Activated CD4-positive, alpha-beta T cell treated with anti-CD3 and anti-CD28 coated beads, Interleukin-2, amount 50 U/mL, for 16 hours (primary cell): ENCODE data around the gene RANBP17.
"Not testable (repeated sequence)": the region's sequence is repeated elsewhere in the genome, so short reads cannot be mapped to it uniquely, and the experiment has no call there.

Source experiments
- DNase-seq: peaks from one replicate; pipeline ENCODE4 v3.0.0-alpha.2; 2020

RANBP17 gene

DNA sequence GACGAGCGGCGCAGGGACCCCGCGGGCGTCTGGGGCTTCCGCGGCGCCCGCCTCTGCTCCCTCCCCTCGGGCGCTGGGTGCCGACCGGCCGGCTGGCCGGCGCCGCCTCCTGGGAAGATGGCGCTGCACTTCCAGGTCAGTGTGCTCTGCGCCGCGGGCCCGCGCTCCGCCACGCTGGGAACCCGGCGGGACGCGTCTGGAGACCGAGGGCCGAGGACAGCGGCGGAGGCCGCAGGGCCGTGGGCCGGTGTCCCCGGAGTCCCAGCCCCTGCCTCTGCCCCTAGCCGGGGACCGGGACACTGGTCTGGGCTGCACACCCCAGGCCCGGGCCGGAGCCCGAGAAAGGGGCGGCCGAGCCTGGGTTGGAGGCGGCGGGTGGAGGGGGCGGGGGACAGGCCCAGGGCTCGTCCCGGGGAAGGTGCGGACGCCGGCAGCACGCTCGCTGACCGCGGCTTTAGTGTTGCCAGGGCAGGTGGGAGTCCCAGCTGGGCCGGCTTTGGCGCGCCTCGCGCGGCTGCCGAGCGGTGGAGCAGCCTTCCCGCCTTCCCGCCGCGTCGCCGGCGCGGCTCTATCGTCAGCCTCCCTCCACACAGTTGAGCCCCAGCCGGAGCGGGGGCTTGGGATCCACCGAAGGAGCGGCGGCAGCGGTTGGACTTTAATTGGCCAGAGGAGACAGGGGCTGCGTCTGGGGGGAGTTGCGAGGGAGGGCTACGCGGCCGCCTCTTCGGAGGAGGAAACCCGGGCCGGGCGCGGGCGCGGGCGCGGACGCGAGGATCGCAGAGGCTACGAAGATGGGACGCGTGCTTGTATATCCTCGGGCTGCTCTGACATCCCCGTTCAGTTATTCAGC, at the start of gene RANBP17:
TSS of gene RANBP17 (plus strand) at position 102 of the 850 bp plus-strand sequence.
- DNase-seq = no peak

DNA sequence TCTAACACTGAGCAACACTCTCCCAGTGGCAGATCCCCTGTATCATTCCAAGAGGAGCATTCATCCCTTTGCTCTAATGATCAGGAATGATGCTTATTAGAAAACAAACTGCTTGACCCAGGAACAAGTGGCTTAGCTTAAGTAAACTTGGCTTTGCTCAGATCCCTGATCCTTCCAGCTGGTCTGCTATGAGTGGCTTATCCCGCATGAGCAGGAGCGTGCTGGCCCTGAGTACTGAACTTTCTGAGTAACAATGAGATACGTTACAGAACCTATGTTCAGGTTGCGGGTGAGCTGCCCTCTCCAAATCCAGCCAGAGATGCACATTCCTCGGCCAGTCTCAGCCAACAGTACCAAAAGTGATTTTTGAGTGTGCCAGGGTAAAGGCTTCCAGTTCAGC, 48.6 kb upstream of the RANBP17 start:
- DNase-seq = no peak

DNA sequence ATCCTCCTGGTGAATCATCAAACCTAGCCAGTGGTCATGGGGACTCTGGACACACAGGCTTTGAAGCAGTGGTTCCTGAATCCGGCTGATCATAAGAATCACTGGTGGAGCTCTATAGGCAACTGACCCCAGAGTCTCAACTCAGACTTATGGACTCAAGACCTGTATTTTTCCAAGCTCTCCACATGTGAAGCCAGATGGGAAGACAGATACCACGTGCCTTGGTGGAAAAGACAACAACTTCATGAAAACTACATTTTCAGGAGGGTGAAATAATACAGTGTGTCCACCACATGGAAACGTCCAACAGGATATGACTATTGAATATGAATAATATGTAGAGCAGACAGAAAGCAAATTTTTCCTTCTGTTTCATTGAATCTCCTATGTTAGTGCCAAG, 44.6 kb upstream of the RANBP17 start:
- no peak for DNase-seq

DNA sequence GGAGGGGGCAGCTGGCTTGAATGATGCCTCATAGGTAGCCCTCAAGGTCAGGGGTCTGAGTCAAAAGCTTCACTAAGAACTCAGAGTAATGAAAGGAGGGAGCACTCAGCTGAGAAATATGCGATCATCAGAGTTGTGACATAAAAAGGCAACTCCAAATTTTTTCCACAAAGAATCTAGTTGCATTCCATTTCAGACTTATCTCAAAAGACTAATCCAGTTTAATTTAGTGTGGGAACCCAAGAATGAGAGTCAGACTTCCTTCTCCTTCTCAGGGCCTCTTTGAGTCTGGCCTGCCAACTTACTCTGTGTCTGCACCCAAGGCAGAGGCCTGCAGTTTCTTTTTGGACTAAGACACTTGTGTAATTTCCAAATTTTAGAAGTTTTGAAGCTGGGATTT, 43.6 kb upstream of the RANBP17 start:
- DNase-seq = no peak

DNA sequence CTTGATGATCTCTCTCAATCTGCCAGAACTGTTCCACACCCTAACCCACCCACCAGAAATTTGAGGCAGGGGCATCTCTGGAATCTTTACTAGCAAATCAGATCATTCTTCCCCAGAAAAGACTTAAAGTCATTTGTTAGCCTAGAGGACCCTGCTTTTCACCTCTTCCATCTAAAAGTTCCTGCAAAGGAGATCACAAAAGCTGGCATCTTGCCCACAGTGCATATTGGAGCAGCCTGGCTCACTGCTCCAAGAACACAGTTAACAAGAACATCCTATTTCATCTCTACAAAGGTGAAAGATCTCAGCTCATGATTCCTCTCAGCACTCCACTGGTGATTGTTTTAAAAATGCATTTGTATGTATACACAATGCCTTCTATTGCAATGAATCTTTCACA, 42.0 kb upstream of the RANBP17 start:
- DNase-seq = no peak

DNA sequence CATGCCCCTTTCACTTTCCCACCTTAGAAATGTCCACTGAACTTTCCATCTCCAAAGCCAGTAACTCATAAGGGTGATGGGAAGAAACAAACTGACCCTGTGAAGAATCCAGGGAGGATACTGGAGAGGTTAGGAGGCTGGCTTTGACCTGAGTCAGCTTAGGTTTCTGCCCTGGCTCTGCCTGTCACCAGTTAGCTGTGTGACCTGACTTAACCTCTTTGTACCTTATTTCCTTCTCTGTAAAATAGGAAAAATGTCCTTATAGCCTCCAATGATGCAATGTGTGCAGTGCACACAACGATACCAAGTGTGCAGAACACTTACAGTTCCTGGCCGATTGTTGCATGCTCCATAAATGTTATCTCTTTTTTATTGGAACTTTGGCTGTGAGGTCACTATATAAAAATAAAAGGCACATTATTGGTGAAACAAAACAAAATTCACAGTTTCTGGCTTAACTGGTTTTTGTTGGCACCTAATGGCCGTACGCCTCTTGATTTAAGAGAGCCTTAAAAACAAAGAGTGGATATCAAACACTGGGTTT, 40.5 kb upstream of the RANBP17 start:
- no peak for DNase-seq

DNA sequence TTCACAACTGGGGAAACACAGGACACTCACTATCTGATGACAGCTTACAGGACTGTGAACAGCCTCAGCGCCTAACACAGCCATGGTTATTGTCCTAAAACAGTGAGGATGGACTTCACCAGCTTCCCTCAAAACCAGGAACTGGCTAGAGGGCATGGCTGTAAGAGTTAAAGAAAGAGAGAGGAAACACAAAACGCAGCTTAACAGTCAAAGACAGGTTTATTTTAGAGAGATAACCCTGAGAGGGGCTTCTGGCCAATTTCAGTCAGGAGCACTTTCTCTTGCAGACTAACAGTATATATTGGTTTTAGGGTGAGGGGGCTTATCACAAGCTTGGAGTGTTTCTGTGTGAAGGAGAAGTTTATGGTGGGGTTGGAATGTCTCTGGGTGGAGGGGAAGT, 35.7 kb upstream of the RANBP17 start:
- no peak for DNase-seq

DNA sequence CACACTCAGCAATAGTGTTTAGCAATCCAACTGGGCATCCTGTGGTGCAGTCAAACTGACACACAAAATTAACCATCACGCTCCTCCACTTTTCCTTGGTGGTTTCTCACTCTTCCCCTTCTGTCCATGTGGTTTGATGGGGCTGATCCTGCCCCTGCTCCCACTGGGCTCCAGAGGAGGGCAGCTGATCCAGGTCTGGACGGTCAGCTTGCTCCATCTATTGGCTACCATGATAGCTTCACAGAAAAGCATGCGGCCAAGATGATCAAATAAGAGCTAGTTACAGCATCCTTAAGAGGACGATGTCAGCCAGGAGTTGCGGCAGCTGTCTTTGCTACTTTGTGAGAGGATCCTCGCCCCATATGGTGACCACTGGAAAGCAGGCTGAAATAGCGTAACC, 29.6 kb upstream of the RANBP17 start:
- DNase-seq = no peak

DNA sequence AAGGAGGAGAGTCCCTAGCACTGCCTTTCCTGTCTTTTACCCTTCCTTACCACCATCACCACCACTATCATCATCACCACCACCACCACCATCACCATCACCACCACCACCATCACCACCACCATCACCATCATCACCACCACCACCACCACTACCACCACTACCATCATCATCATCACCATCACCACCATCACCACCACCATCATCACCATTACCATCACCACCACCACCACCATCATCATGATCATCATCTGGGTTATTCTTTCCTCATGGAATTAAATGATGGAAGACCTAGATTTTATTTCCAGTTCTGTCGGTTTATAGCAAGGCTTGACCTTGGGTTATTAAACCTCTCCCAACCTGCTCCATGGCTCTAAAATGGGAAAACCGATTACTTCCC, 27.8 kb upstream of the RANBP17 start:
- not testable (repeated sequence) for DNase-seq

DNA sequence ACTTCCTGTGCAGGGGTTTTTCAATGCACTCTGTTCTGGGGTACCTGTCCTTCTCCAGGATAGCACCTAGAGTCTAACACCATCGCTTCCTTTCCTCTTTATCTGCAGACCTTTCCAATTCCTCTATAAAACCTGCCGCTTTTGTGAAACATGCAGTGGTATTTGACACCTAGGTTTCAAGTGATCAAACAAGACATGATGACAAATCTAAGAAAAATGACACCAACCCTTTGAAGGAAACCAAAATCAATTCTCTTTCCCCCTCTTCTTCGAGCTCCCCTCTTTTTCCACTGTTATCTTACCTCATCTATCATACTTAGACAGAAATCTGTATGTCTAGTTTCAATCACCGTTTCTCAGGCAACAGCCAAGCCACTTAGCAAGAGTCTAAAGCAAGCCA, 25.6 kb upstream of the RANBP17 start:
- no peak for DNase-seq

DNA sequence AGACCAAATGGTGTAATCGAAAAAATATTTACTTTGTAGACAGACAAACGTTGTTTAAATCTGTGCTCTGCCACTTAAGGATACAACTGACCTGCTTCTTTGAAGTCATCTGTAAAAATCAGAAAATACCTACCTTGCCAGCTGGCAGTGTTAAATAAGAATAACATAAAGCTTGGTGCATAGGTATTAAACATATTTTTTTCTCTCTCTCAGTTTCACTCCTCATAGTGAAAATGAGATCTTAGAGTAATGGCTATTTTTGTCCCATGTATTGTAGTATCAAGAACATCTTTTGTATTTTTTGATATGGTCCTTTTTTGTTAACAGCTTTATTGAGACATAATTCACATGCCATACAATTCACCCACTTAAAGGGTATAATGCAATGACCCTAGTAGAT, 17.9 kb upstream of the RANBP17 start:
- DNase-seq = no peak

DNA sequence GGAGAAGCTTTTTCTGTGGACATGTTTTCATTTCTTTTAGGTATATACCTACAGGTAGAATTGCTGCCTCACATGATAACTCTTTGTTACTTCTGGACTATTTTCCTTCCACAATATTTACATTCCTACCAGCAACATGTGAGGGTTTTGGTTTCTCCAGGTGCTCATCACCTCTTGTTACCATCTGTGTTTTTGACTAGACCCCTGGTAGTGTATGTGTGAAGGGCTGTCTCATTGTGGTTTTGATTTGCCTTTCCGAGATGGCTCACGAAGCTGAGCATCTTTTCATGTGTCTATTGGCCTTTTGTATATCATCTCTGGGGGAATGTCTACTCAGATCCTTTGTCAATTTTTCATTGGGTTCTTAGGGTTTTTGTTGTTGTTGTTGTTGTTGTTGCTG, 17.2 kb upstream of the RANBP17 start:
- DNase-seq = no peak

DNA sequence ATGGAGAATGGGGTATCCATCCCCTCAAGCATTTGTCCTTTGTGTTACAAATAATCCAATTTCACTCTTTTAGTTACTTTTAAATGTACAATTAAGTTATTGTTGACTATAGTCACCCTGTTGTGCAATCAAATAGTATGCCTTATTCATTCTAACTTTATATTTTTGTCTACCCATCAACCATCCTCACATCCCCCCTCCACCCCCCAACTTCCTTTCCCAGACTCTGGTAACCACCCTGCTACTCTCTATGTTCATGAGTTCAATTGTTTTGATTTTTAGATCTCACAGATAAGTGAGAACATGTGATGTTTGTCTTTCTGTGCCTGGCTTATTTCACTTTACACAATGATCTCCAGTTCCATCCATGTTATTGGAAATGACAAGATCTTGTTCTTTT, 15.4 kb upstream of the RANBP17 start:
- no peak for DNase-seq

DNA sequence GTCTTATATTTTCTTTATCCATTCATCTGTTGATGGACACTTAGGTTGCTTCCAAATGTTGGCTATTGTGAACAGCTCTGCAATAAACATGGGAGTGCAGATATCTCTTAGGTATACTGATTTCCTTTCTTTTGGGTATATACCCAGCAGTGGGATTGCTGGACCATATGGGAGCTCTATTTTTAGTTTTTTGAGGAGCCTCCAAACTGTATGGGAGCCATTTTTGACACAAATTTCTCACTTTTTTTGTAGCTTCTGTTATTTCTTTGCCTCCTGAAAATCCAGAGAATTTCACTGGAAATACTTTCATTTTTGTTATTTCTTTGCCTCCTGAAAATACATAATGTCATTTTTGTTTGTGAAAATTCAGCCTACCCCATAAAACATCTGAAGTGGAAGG, 15.0 kb upstream of the RANBP17 start:
- DNase-seq = no peak

DNA sequence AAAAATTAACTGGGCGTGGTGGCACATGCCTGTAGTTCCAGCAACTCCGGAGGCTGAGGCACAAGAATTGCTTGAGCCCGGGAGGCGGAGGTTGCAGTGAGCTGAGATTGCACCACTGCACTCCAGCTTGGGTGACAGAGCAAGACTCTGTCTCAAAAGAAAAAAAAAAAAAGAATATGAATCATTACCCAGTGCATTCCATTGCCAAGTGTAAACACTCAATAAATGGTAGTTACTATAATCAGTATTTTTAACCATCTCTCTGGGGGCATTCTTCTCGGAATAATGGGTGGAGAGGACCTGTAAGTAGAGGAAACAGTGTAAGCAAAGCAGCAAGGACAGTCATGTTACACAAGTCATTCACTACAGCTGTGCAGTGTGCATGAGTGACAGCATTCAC, 13.8 kb upstream of the RANBP17 start:
- no peak for DNase-seq

DNA sequence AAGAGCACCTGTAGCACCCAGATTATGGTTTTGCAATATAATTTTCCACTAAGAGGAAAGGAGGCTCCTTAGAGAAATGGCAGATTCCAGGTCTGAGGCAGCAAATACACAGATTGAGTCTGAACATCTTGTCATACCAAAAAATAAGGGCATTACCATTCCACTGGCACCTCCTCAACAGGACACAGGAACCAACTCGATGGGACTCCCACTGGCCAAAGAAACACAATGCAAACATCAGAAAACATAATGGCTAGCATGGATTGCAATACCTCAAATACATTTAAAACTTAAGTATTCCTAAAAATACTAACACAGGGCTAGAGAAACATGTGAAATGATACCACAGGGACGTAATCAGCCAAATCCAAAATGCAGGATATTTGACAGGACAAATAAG, 12.4 kb upstream of the RANBP17 start:
- DNase-seq = no peak

DNA sequence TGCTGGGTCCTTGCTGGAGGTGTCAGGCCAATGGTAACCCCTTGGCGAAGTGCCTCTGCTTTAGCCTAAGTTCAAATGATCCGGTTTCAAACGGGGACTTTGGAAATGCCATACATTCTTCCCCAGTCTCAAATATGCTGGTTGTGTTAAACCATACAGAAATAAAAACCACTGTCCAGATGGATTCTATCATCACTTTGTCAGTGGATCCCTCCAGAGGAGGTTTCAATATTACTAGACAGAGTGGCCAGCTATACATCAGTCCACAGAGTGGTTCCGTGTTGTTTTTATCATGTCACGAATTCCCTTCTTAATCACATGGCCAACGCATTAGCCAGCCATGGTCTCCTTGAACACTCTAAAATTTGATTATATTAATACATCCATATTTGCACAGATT, 7.3 kb upstream of the RANBP17 start:
- no peak for DNase-seq

DNA sequence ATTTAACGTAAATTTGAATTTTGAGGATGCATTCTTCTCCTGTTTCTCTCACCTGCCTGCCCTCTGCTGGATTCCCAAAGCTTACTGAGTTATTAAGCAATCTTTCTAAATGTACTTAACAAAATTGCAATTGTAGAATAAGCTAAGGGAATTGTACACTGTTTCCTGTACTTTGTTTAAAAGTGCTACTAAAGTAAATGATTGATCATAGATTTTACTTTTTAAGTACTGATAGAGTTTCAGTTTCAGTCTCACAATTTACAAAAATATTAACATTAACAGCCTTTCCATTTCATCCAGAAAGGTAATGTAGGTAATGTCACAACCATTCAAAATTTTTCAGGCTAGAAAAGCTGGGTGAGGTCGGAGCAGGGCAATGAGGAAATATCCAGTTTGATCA, 4.8 kb upstream of the RANBP17 start:
- no peak for DNase-seq

DNA sequence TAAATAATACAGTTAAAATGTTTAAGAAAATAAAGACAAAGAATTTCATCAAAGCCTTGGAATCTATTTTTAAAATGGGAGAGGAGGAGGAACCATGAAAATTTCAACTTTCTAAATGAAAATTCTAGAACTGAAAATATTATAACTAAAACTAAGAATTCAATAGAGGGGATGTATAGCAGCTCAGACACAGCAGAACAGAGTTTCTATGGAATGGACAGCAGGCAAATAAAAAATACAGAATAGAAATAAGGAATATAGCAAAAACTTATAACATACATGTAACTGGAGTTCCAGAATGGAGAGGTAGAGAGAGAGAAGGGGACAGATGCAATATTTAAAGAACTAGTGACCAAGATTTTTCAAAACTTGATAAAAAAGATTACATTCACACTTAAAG, 1.4 kb upstream of the RANBP17 start:
- no peak for DNase-seq

DNA sequence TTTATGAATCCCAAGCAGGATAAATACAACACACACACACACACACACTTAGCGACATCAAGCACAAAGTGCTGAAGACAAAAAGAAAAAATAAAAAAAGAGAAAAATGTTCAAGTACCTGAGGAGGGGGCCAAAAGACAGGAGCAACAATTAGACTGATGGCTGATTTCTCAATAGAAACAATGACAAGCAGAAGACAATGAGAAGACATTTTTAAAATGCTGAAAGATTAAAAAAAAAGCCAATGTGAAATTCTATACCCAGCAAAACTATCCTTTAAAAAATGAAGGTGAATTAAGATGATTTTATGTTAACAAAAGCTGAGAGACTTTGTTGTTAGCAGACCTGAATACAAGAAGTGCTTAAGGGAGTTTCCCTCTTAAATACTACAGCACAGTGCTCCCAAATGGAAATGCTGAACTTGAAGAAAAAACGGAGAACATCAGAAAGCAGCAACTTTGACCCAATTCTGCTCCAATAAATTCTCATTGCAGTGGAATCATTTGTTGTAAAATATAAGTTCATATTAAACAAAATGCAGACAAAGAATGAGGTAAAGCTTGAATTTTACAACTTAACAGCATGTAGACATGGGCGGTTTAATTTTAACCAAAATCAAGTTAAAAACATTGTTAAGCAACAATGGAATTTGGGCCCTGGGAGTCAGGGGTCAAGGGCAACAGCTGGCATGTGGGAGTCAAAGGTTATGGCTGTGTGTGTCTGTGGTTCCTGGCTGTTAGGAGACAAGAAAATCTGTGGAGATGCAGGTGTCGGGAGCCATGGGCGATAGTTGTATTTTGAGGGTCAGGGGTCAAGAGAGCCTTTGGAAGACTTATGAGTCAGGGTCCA, 776 bp upstream of the RANBP17 start:
- DNase-seq = no peak

DNA sequence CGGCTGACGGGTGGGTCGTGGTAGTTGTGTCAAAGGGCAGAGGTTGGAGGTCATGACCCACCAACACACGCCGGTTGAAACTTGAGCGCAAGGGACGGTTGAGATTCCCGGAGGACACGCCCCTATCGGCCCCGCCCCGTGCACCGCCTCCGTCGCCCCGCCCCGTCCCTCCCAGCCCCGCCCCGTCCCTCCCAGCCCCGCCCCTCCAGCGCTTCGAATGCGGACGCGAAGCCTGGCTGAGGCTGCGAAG, 226 bp upstream of the RANBP17 start:
- DNase-seq = no peak

DNA sequence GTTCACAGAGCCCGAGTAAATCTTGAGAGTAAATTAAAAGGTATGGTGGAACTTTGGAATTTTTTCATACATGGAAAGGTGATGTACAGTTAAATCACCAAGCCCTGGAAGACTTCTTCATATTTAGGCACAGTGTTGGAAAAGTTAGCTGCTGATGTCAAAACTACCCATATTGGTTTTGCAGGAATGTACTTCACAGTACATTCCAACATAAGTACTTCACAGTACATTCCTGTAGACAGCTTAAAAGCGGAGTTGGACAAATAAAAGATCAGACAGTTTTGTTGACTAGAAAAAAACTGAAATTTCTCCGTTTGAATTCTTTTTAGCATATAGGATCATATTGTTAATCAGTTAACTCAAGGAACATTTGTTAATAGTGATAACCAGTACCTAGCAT, 1.8 kb downstream of the RANBP17 start:
- no peak for DNase-seq

DNA sequence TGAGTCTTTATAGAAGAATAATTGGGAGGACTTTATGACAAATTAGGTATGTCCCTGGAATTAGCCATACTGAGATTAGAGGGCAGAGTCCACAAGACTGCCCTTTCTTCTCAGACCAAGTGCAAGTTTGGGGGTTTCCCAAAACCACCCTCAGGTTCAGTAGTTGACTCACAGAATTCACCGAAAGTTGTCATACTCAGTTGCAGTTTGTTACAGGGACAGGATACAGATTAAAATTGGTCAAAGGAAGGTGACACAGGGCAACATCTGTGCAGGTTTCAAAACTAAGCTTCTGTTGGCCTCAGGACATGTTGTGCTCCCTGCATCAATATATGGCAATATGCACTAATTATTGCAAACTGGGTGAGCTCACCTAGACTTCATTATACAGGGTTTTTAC, 3.8 kb downstream of the RANBP17 start:
- DNase-seq = no peak

DNA sequence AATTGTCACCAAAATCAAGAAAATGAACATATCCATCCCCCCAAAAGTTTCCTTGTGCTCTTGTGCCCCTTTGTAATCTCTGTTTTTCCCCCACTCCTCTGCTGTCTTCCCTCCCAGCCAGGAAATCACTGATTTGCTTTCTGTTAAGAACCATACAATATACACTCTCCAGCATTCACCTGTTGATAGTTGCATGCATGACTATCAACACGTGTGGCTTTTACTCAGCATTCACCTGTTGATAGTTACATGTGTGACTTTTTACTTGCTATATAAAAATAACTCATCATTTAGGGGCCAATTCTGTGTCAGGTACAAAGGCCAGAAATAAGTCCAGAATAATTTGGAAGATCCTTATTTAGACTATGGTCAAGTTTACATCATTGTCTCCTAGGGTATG, 6.0 kb downstream of the RANBP17 start:
- DNase-seq = no peak
